Measurements from ENCODE around the gene OR1A1. TPM values are rescaled to one million over a fixed set of nuclear protein-coding genes. Genes with fewer than 3 reads are reported as not detected.

The OR1A1 gene
- total and polyA plus RNA-seq, 9 of the 15 experiments (the other 6 are each of a cell fraction or from before 2014, with no cell fraction given) = not detected

GRCh38 chr17:3222505-3222904 lies 15.0 kb downstream of the OR1A1 start:
- Histone ChIP-seq H3K79me2 (ENCODE audit: control insufficient read depth, insufficient read depth, low read length) (no peaks in the 10 kb centered on the region), H4K20me1 (replicated peaks; ENCODE audit: control insufficient read depth, insufficient read depth, low read length) (no peaks in the 10 kb centered on the region), H3K27ac (ENCODE audit: extremely low read depth, low read depth, low read length) (no peak overlapping the region), H3K9me3 (replicated peaks; ENCODE audit: control insufficient read depth, insufficient read depth, low read depth, low read length) (no peaks in the 10 kb centered on the region), H3K4me2 (ENCODE audit: insufficient read depth, low read length) (no peak overlapping the region), H3K4me3 (no peak overlapping the region), H3K9ac (ENCODE audit: insufficient read depth in 1 of 2, low read depth in 2 of 2, low read length in 2 of 2) (no peak overlapping the region), H3K4me1 (replicated peaks in 1 of 2; ENCODE audit: control insufficient read depth in 2 of 2, insufficient read depth in 2 of 2, low read length in 2 of 2) (no peaks in the 10 kb centered on the region), H2AFZ (ENCODE audit: low read depth, low read length) (no peak overlapping the region), H3K27me3 (ENCODE audit: control insufficient read depth in 2 of 2, insufficient read depth in 2 of 2, low read length in 2 of 2) (no peaks in the 10 kb centered on the region), H3K36me3 (ENCODE audit: control insufficient read depth, insufficient read depth, low read length) (no peaks in the 10 kb centered on the region), H3K9me1 (ENCODE audit: control insufficient read depth, insufficient read depth, low read length) (no peaks in the 10 kb centered on the region)
- WGBS (ENCODE audit: insufficient coverage, low coverage, missing lambda C conversion rate) = 4% methylated on average over 2 of the region's 2 CpGs
- POLR2A ChIA-PET = no interaction called here
- CTCF ChIA-PET (ENCODE audit: low intra/inter-chr PET ratio) = no interaction called here
- BruUV-seq (replicated peaks) = no TSS peak
- DNase-seq (ENCODE audit: extremely low read depth in 1 of 4, low spot score in 3 of 4) (no peak), FAIRE-seq (no peak), ATAC-seq (no peak)
- TF ChIP-seq ATF6 (CRISPR knock-in tag; IDR thresholded peaks at IDR 0.05) = no peak
- TF ChIP-seq RBBP5 (IDR thresholded peaks at IDR 0.05; ENCODE audit: borderline replicate concordance, insufficient read depth, low read length, poor library complexity, severe bottlenecking) = no peak
- no peak for TF ChIP-seq POLR2A (conservative IDR thresholded peaks at IDR 0.05)
- TF ChIP-seq KAT7 (CRISPR knock-in tag; IDR thresholded peaks at IDR 0.05; ENCODE audit: borderline replicate concordance) = no peak
- no peak for TF ChIP-seq FOXM1 (IDR thresholded peaks at IDR 0.05; ENCODE audit: low read depth)
- TF ChIP-seq FOXM1 (CRISPR knock-in tag; IDR thresholded peaks at IDR 0.05; ENCODE audit: low read depth) = no peak
- TF ChIP-seq CHD7 (IDR thresholded peaks at IDR 0.05; ENCODE audit: low read depth, low read length) = no peak
- intact Hi-C loops (cut with micrococcal nuclease) (no loop called here), in situ Hi-C loops (cut with MboI) (no loop called here)
